GM12891 (cell line): ENCODE results near the gene ACAD9.
"Not testable (repeated sequence)": the region's sequence is repeated elsewhere in the genome, so short reads cannot be mapped to it uniquely, and the experiment has no call there.

ENCODE experiments used
- DNase-seq: peaks from one replicate; pipeline ENCODE4 v3.0.0; 2011; ENCODE audit warnings: low spot score; ENCODE audit not compliant: insufficient read length
- FAIRE-seq: peaks from 2 replicates; lab custom pipeline; 2011; peaks lifted over from hg19 to GRCh38; lab: Jason Lieb, UNC
- PAX5 ChIP-seq: IDR thresholded peaks from 2 replicates; pipeline ENCODE4 v1.6.1; 2011; ENCODE audit warnings: low read length, moderate library complexity, mild to moderate bottlenecking; ENCODE audit not compliant: insufficient read depth, severe bottlenecking
- POLR2A ChIP-seq: IDR thresholded peaks from 2 replicates; pipeline ENCODE4 v1.6.1; 2011; ENCODE audit warnings: low read depth, low read length, control low read depth
- POLR2AphosphoS5 ChIP-seq: IDR thresholded peaks from 2 replicates; pipeline ENCODE4 v1.6.1; 2011; ENCODE audit warnings: low read depth, low read length, control low read depth
- POU2F2 ChIP-seq: IDR thresholded peaks from 2 replicates; pipeline ENCODE4 v1.6.1; 2011; ENCODE audit warnings: low read depth, mild to moderate bottlenecking, control low read depth, low read length, moderate library complexity
- SPI1 ChIP-seq: IDR thresholded peaks from 2 replicates; pipeline ENCODE4 v1.6.1; 2011; ENCODE audit warnings: low read depth, low read length, control low read depth
- TAF1 ChIP-seq: IDR thresholded peaks from 2 replicates; pipeline ENCODE4 v1.6.1; 2011; ENCODE audit warnings: low read depth, low read length, control low read depth

ACAD9 gene

DNA sequence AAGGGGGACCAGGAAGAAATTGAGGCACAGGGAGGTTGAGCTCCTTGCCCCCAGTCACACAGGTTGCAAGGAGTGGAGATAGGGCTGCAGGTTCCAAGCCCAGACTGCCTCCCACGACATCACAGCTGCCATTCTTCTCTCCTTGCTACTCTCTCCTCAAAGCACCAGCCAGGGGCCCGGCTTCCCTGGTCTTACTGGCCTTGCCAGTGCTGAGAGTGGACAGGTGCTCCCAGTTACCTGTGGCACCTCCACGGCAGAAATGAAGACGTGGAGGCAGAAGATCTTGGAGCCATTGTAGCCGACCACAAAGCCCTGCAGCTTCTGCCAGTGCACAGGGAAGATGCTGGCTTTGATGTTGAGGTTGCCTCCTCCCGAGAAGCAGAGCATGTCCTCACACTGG, 17.9 kb upstream of the ACAD9 start:
- DNase-seq (no peak), FAIRE-seq (no peak)
- TF ChIP-seq TAF1 = no peak
- TF ChIP-seq POLR2A = no peak
- TF ChIP-seq POU2F2 = no peak
- no peak for TF ChIP-seq PAX5
- TF ChIP-seq SPI1 = no peak
- no peak for TF ChIP-seq POLR2AphosphoS5

DNA sequence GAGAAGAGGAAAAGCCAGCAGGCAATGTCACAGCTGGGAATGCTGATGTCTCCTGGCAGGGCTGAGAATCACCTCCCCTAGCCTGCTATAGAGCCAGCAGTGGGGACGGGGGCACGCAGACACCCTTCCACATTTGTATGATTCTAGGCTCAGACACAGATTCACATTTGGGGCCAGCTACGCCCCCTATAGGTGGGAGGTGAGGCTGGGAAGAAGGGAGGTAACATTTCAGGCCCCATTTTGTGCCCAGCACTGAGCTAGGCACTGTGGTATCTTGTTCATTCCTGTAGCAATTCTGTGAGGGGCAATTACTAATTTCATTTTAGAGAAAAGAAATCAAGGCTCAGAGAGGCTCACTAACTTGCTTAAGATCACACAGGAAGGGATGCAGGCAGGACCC, 15.9 kb upstream of the ACAD9 start:
- DNase-seq (no peak), FAIRE-seq (no peak)
- TF ChIP-seq POU2F2 (no peak), SPI1 (no peak), POLR2AphosphoS5 (no peak), POLR2A (no peak)

DNA sequence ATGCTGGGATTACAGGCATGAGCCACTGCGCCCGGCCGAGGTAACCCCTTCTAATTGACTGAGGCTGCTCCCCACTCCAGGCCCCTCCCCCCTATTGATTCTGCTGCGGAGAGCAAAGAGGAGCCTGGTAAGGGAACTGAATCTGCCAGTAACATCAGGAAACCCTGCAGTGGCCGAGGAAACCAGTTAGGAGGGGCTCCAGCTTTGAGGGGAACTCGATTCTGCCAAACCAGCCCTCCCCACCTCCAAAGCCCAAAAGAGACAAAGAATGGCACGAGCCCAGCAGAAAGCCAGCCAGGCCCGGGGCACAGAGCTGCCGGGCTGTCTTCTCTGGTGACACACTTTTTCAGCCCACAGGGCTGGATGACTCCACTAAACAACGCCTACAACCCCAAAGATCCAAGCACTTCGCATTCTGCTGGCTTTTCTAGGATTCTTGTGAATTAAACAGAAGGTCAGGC, 15.0 kb upstream of the ACAD9 start:
- TF ChIP-seq SPI1 (no peak), POLR2AphosphoS5 (no peak), POU2F2 (no peak), POLR2A (no peak), PAX5 (no peak), TAF1 (no peak)
- no peak for FAIRE-seq
- DNase-seq = no peak

DNA sequence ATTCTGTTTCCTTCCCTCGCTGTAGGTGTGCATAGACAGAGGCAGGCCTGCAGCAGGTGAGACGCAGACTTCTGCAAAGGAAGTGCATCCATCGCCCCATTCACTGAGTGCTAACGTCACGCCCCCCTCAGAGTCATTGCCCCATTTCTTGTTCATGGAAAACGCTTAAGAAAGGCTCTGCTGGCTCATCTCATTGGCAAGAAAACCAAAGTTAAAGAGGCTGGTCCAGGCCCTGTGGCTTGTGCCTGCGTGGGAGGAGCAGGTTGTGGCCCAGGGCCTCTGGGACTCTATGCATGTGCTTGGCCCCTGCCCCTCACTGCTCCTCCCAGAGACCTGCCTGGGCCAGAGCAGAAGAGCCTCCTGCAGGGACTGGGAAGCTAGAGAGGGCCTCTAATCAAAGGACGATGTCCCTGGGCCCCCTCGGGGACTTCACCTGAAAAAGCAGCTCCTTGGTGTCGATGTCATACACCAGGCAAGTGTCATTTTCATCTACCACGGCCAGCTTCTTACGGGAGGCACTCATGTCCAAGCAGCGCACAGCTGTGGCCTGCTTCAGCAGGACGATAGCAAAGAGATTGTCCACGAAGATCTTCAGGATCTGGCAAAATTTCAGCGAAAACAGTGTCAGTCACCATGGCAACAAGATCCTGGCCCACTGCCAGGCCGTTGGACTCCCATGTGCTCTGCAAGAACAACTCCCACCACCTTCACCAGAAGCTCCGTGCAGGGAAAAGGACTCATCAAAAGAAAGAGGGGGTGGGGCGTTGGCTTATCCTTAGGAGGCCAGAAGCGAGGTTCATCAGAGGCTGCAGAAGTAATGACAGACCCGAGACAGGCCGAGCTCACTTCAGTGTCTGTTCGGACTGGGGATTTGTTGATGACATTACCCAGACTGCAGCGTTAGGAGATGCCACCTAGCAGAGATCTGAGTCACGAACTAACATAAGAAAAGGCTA, 14.3 kb upstream of the ACAD9 start:
- peak; percentile 23 for FAIRE-seq
- DNase-seq = not testable (repeated sequence)

DNA sequence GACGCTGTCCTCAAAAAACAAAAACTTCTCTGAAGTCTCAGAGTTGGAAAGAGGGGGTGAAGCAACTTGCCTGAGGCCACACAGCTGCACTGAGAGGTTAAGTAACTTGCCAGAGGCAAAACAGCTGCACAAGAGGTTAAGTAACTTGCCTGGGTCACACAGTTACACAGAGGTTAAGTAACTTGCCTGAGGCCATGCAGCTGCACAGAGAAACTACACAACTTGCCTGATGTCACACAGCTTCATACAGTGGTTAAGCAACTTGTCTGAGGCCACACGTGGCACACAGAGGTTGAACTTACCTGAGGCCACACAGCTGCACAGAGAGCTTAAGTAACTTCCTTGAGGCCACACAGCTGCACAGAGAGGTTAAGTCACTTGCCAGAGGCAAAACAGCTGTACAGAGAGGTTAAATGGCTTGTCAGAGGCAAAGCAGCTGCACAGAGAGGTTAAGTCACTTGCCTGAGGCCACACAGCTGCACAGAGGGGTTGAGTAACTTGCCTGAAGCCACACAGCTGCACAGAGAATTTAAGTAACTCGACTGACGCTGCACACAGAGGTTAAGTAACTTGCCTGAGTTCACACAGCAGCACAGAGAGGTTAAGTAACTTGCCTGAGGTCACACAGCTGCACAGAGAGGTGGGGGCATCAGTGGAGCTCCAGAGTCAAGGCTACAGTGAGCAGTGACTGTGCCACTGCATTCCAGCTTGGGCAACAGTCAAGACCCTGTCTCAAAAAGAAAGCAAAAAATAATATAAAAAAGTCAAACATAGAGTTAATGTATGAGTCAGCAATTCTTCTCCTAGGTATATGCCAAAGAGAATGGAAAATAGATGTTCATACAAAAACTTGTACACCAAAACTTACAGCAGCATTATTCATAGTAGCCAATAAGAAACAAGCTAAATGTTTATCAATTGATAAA, 12.0 kb upstream of the ACAD9 start:
- TF ChIP-seq TAF1 = no peak
- no peak for TF ChIP-seq PAX5
- TF ChIP-seq SPI1 = no peak
- TF ChIP-seq POLR2AphosphoS5 = no peak
- TF ChIP-seq POU2F2 = no peak
- no peak for TF ChIP-seq POLR2A
- FAIRE-seq = peak; percentile 64
- no peak for DNase-seq

DNA sequence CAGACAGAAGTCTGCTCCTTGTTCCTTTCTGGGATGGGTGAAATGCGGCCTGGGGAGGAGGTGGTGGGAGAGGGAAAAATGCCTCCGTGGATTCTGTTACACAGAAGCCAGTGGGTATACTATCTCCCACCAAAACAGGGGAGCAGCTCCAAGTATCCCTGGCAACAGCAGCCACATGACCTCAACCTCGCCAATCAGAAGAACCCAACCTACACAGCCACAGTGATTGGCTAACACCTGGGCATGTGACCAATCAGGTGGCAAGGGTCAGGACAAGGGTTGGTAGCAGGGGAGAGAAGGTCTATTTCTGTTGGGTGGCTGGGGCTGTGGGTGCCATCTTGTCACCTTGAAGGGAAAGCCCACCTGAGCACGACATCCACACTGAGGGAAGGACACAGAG, 9.1 kb upstream of the ACAD9 start:
- FAIRE-seq (no peak), DNase-seq (no peak)
- TF ChIP-seq POU2F2 (no peak), POLR2AphosphoS5 (no peak), PAX5 (no peak), SPI1 (no peak), TAF1 (no peak), POLR2A (no peak)

DNA sequence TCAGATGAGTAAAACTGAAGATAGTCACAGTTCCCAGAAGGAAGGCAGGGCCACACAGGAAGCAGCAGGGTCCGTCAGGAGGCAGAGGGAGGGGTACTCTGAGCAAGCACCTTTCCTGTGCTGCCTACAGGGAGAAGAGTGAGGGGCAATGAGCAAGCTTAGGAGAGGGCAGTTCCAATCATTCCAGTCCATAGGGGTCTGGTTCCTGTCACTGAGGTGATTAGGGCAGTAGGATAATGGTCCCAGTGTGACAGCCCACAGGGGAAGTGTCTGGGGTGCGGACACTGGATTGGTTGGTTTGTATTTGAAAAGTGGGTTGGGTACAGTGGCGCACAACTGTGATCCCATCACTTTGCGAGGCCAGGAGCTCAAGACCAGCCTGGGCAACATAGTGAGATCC, 7.1 kb upstream of the ACAD9 start:
- no peak for FAIRE-seq
- DNase-seq = no peak
- TF ChIP-seq POLR2AphosphoS5 = no peak
- no peak for TF ChIP-seq PAX5
- TF ChIP-seq TAF1 = no peak

DNA sequence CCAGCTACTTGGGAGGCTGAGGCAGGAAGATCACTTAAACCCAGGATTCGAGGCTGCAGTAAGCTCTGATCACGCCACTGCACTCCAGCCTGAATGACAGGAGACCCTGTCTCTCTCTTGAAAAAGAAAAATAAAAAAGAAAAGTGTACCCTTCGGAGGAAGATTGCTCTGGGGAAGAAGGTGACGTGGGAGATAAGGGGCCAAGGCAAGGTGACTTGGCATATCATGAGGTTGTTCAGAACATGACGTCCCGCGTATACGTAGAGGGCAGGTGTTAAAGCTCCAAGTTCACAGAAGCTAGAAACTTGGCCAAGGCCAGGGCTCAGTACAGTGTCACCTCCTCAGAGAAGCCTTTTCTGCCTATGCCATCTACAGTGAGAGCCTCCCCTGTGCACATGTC, 6.7 kb upstream of the ACAD9 start:
- DNase-seq (no peak), FAIRE-seq (no peak)
- TF ChIP-seq POU2F2 (no peak), PAX5 (no peak), POLR2AphosphoS5 (no peak), POLR2A (no peak), TAF1 (no peak), SPI1 (no peak)

DNA sequence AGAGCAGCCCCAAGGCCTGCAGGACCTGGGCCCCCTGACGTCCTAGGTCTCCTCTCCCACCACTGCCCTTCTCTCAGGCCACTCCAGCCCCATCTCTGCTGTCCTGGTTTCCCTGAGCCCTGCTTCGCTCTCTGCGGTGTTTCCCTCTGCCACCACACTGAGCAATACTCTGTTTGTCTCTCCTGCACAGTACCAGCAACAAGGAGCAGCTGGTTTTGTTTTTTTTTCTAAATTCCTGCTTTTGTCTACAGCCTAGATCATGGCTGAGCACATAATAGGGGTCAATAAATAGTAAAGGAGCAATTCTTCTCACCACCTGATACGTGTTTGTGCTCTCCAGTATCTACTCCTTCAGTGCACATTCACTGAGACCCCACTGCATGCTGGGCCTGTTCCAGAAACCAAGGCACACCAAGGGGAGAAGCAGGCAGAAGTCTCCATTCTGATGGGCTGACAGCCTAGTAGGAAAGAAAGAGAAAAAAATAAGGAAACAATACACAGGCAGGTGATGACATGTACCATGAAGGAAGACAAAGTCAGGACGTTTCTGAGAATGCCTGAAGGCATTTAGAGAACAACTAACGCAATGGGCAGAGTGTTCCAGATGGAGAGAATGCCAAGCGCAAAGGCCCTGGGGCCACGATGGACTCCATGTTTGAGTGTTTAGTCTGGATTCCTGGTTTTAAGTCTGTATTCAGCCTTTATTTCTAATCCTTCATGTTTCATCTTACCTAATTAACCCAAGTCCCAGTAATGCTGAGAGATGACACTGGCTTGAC, 6.0 kb upstream of the ACAD9 start:
- TF ChIP-seq PAX5 = no peak
- TF ChIP-seq TAF1 = no peak
- TF ChIP-seq SPI1 = no peak
- TF ChIP-seq POLR2AphosphoS5 = no peak
- TF ChIP-seq POLR2A = no peak
- TF ChIP-seq POU2F2 = no peak
- FAIRE-seq = no peak
- DNase-seq = no peak
